Activated CD4-positive, alpha-beta T cell treated with anti-CD3 and anti-CD28 coated beads, Interleukin-2, Interleukin-6, amounts not matched to agents 100 ng/mL and 50 ng/mL, durations not matched to agents 16 hours and 8 hours (primary cell): ENCODE measurements around the gene PIGQ.

Source experiments
- DNase-seq: peaks from one replicate; pipeline ENCODE4 v3.0.0-alpha.2; 2020

Gene PIGQ

DNA sequence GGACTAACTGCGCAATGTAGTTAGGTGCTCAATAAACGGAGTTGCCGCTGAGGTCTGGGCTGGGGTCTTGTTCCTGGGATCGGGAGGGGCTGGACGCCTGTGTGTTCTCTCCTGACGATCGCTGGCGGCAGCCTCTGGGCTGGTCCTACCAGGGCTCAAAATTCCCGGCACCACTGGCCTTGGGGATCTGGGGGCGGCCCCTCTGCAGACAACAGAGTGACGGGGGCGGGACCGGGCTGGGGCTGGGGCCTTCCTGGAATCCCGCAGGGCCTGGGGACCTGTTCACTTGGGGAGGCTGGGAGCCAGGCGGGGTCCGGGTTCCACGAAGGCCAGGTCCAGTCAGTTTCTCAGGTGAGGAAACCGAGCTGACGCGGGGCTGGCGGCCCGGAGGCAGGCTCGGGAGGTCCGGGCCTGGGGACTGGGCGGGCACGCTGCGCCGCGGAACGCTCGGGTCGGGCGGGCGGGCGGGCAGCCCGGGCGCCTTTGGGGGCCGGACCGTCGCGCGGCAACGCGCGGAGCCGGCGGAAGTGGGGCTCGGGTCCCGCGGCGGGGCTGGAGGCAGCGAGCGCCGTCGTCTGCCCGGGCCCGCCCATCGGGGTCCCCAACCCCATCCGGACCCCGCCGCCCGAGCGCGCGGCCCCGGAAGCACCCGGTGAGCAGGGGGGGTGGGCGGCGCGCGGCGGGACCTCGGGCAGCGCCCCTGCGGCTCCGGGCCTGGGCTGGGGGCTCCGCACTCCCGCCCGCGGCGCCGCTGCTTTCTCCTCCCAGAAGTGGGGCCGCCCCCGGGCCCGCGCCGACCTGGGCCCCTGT lies at the start of gene PIGQ:
TSS of gene PIGQ (plus strand) at position 524 of the 810 bp plus-strand sequence. CDS start 4,107 bp downstream, outside the sequence.
- peak; percentile 78 for DNase-seq

- no peak for DNase-seq
These were observed 48.9 kb upstream of the PIGQ start for GRCh38 chr16:520847-521246.

DNA sequence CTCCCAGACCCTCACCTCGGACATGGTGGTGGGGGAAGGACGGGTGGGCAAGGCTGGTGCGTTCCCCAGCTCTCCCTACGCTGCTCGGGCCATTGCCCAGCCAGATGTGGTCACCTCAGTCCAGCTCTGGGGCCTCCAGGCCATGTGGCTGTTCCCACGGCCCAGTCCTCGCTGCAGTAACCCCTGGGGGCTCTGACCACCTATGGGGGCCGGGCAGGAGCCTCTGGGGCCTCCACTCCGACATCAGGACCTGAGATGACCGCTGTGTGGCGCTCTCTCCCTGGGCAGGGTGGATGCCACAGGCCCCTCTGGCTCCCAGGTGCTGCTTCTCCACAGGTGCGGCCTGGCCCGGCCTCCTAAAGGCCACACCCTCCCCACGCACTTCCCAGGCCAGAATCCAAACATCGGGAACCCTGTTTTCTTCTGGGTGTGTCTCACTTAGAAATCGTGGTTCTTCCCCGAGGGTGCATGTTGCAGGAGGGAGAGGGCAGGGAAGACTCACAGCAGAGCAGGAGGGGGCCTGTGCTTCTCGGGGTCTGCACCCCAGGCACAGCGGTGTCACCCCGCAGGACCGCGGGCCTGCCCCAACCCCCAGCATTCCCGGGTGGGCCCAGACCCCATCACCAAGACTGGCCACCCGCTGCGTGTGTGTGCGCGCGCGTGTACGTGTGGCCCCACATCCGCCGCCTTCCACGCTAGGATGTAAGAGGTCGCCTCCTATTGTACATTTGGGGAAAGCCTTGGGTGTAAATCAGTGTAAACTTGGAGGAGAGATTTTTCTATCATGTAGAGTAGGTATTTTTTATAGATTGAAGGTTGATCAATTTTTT lies 48.2 kb upstream of the PIGQ start:
- no peak for DNase-seq

DNA sequence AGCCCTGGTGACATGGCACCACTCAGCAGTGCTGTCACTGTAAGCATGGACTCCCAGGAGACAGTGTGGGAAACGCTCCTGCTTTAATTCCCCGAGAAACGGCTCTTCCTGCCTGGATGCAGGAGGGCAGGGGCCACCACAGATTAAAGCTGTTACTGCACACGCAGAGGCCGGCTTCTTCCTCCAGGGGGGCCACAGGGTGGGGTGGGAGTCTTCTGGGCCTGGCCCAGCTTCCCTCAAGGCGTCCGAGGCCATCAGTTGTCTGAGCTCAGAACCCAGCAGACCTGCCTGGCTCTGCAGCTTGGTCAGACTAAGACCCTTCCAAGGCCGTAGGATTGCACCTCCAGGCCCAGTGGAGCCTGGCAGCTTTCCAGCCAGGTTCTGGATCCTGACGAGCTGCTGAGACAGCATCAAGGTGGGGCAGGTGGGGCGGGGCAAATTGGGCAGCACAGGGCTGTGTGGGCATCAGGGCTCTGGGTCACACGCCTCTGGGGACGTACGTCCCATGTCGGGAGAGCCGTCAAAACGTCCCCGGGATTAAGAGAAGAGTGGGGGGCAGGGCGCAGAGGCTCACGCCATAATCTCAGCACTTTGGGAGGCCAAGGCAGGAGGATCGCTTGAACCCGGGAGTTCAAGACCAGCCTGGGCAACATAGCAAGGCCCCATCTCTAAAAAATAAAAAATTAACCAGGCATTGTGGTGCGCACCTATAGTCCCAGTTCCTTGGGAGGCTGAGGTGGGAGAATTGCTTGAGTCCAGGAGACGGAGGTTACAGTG lies 47.3 kb upstream of the PIGQ start:
- DNase-seq: no peak

- DNase-seq: no peak
These were observed 46.5 kb upstream of the PIGQ start for GRCh38 chr16:523097-523741.

GRCh38 chr16:524274-525040 lies 45.3 kb upstream of the PIGQ start:
- DNase-seq: no peak

- no peak for DNase-seq
These were observed 44.6 kb upstream of the PIGQ start for GRCh38 chr16:525123-525519.

DNA sequence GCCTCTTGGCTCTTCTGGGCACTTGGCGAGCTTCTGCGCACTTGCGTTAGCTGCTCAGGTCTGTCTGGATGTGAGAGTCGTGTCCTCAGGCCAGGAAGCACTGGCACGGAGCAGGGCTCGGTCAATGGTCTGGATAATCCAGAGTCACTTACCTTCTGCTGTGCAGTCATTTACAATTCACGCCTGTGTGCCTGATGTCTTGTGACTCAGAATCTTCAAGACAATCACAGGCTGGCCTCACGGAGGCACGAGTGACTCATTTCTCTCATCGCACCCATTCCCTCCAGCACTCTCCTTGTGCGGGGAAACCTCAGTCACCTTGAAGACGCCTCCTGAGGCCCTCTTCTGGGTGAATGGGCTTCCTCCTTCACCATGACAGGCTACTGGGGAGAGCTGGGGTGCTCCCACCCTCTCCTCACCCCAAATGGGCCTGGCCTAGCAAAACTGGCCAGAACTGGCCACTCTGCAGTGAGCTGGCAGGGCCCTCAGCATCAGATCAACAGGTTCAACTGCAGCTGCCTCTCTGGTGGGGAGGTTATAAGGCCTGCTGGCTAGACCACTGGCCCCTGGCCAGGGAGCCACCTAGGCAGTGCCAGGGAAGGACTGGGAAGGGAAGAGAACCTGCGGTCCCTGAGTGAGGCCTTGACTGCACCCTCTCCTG lies 44.1 kb upstream of the PIGQ start:
- peak; percentile 95 for DNase-seq

DNA sequence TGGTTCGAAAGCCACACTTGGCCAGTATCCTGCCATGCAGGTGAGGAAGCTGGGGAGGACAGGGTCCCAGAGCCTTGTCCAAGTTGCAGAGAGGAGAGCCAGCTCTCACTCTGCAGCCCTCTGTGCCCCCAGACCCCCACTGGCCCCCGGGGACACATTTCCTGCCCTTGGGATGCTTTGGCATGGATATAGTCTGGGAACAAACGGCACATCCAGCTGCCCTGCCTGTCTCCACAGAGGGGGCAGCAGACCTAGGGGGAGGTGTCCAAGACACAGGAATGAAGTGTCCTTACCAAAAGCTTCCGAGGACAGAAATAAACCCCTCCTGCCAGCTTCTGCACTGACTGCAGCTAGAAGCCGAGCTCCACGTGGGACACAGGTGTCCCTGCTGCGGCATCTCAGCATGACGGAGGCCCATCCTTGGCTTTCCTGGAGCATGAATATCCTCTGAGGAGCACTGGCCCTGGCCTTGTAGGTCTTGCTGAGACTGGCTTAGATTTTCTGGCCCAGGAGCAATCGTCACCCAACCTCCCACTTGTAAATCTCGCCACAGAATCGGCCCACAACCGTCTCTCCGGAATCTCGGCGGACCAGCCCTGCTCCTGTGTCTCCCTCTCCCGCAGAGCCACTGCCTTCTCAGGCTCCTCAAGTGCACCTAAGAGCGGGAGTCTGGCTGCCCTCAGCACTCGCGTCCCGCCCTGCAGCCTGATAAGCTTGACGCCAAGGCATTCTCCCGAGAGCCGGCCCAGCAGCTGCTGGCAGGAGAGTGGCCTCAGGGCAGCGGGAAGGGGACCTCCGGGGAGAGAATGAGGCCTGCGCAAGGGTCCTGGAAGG lies 43.4 kb upstream of the PIGQ start:
- peak; percentile 36 for DNase-seq

DNA sequence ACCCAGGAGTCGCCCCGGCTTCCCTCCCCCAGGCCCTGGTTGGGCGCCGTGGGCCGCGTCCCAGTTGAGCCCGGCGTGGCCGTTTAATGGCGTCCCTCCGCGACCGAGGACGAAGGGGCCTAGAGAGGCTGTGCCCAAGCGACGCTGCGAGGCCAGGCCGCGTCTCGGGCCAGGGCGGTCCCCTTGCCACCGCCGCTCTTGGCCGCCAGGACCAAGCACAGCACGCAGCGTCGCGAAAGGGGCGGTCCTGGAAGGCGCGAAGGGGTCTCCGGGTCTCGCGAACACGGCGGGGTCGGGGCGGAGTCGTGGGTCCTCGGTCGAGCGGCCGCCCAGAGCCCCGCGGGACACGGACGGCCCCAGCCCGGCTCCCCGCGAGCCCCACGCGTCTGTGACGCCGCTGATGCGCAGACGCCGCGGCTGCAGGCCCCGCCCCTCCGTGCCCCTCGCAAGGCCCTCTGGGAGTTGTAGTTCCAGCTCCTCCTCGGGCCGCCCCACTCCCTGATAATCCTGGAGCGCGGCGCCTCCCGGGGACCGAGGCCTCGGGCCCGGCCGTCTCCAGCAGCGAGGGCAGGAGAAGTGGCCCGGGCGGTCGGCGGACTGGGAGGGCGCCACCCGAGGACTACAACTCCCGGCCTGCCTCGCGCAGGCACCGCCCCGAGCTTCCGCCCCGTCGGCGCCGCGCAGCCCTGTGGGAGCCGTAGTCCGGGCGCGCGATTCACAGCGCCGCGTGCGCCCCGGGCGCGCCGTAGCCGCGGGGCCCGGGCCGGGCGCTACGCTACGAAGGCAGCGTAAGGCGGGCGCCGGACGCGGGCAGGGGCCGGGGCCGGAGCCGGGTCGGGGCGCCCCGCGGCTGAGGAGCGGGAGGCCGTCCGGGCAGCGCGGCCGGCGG lies 42.5 kb upstream of the PIGQ start, which contains the start of gene CAPN15:
TSS of gene CAPN15 (plus strand) at position 698 of the 889 bp plus-strand sequence. CDS start 19,127 bp downstream, outside the sequence.
- DNase-seq: peak; percentile 90

- peak; percentile 64 for DNase-seq
These were observed 41.4 kb upstream of the PIGQ start for GRCh38 chr16:528111-529011.

- peak; percentile 42 for DNase-seq
These were observed 40.7 kb upstream of the PIGQ start for GRCh38 chr16:529012-529575.

- no peak for DNase-seq
These were observed 39.5 kb upstream of the PIGQ start for GRCh38 chr16:530111-530817.

GRCh38 chr16:531494-532125 lies 38.2 kb upstream of the PIGQ start:
- DNase-seq: no peak

GRCh38 chr16:533391-534123 lies 36.2 kb upstream of the PIGQ start:
- no peak for DNase-seq

- DNase-seq: no peak
These were observed 35.6 kb upstream of the PIGQ start for GRCh38 chr16:534135-534534.
